Effector memory CD8-positive, alpha-beta T cell (primary cell): Measurements from ENCODE around the gene GRIK3.

Experiments
- ATAC-seq: fragments of 150-1000 bp; cut with Tn5 transposase; replicated peaks from 2 replicates; pipeline ENCODE4 v1.10.0; 2021; ENCODE audit warnings: mild to moderate bottlenecking, moderate library complexity
- DNase-seq, 3 experiments: peaks; one replicate each; pipeline ENCODE4 v3.0.0; 2021
- H3K27ac Mint-ChIP-seq, 2 donors: one replicate each; pipeline ENCODE4 v1.8.0; 2022; ENCODE audit warnings: mild to moderate bottlenecking in 2 of 2, mixed read lengths in 2 of 2, moderate library complexity in 2 of 2
- H3K27me3 Mint-ChIP-seq, 2 donors: one replicate each; pipeline ENCODE4 v1.8.0; 2022; ENCODE audit warnings: mixed read lengths in 2 of 2
- H3K36me3 Mint-ChIP-seq: one replicate; pipeline ENCODE4 v1.8.0; 2022; ENCODE audit warnings: mild to moderate bottlenecking, moderate library complexity, mixed read lengths; ENCODE audit not compliant: insufficient read depth
- H3K4me1 Mint-ChIP-seq, 2 donors: one replicate each; pipeline ENCODE4 v1.8.0; 2022; ENCODE audit warnings: low read depth in 2 of 2, mixed read lengths in 2 of 2
- H3K4me3 Mint-ChIP-seq, 2 donors: one replicate each; pipeline ENCODE4 v1.8.0; 2022; ENCODE audit warnings: mild to moderate bottlenecking in 2 of 2, mixed read lengths in 2 of 2, moderate library complexity in 2 of 2
- H3K9me3 Mint-ChIP-seq, 2 donors: one replicate each; pipeline ENCODE4 v1.8.0; 2022; ENCODE audit warnings: mixed read lengths in 2 of 2

GRIK3 gene

DNA sequence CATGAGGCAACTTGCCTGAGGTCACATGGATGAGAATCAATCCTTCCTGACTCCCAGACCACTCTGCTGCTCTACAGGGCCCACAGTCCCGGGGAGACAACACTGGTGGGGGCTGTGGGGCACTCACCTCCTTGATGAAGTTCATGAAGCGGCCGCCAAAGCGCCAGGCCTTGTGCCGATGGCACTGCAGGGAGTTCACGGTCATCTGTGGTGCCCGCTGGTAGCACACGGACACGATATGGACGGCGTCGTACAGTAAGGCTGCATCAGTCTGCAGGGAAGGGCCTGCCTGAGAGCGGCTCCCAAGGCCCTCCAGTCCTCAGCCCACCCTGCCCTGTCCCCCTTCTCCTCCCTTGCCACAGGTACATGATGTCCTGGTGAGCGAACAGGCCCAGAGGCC lies 175.3 kb downstream of the GRIK3 start:
- Mint-ChIP-seq H3K36me3 (no peaks in the 10 kb centered on the region), H3K9me3 (no peaks in the 10 kb centered on the region), H3K4me1 (peaks cover 0 to 2% of the 10 kb centered on the region in 2 donors), H3K27me3 (peaks cover 43 to 94% of the 10 kb centered on the region in 2 donors), H3K4me3 (no peak overlapping the region), H3K27ac (no peak overlapping the region)
- no peak for ATAC-seq
- DNase-seq = no peak

DNA sequence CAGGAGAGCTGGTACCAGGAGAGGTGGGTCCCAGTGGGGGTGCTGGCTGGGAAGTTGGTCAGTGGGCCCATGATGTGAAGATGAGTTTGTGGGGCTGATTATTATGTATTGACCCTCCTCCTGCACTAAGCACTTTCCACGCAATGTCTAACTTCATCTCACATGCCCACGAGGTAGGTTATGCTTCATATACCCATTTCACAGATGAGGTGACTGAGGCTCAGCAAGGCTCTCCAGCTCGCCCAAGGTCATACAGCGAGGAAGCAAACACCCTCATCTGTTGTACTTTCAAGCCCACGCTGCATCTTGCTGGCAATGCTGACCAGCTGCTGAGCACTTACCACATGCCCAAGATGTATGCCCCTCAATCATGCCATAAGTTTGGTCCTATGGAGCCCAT lies 175.8 kb downstream of the GRIK3 start:
- Mint-ChIP-seq H3K9me3 (no peaks in the 10 kb centered on the region), H3K27me3 (peaks cover 45 to 94% of the 10 kb centered on the region in 2 donors), H3K36me3 (no peaks in the 10 kb centered on the region), H3K27ac (no peak overlapping the region), H3K4me3 (no peak overlapping the region), H3K4me1 (peaks cover 0 to 2% of the 10 kb centered on the region in 2 donors)
- no peak for DNase-seq
- no peak for ATAC-seq

GRCh38 chr1:36857754-36858153 lies 176.6 kb downstream of the GRIK3 start:
- H3K27me3 Mint-ChIP-seq = peaks cover 43 to 90% of the 10 kb centered on the region in 2 donors
- H3K4me3 Mint-ChIP-seq = no peak overlapping the region
- H3K4me1 Mint-ChIP-seq = peaks cover 0 to 2% of the 10 kb centered on the region in 2 donors

GRCh38 chr1:36855699-36856494 lies 178.4 kb downstream of the GRIK3 start:
- no peak for DNase-seq
- Mint-ChIP-seq H3K27me3 (peaks cover 50 to 95% of the 10 kb centered on the region in 2 donors), H3K27ac (no peak overlapping the region), H3K4me1 (peaks cover 0 to 2% of the 10 kb centered on the region in 2 donors), H3K36me3 (no peaks in the 10 kb centered on the region), H3K4me3 (no peak overlapping the region), H3K9me3 (no peaks in the 10 kb centered on the region)
- ATAC-seq = no peak

More at GRCh38 chr1:36857754-36858153, 176.6 kb downstream of the GRIK3 start:
- Mint-ChIP-seq H3K9me3 (no peaks in the 10 kb centered on the region), H3K27ac (no peak overlapping the region), H3K36me3 (no peaks in the 10 kb centered on the region)
- ATAC-seq = no peak
- no peak for DNase-seq

DNA sequence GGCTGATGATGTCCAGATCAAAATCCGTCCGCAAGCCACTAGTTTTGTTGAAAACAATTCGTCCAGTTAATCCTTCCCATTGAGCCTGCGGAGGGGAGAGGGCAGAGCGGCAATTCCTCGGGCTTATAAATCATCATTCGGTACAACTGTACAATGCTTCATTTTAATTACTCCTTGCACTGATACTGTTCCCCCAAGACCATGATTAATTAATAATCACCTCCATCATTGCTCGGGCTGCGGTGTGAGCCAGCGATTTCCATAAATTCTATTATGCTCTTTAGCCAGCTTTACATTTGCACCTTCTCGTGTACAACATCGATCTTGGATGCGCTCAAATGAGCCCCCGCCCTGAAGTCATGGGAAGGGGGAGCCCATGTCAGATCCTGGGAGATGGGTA lies 180.7 kb downstream of the GRIK3 start:
- no peaks in the 10 kb centered on the region for H3K9me3 Mint-ChIP-seq
- H3K4me3 Mint-ChIP-seq = no peak overlapping the region
- H3K4me1 Mint-ChIP-seq = peaks cover 0 to 2% of the 10 kb centered on the region in 2 donors

GRCh38 chr1:36852586-36852985 lies 181.7 kb downstream of the GRIK3 start:
- H3K36me3 Mint-ChIP-seq = no peaks in the 10 kb centered on the region
- peaks cover 50 to 79% of the 10 kb centered on the region in 2 donors for H3K27me3 Mint-ChIP-seq
- no peak for ATAC-seq
- no peaks in the 10 kb centered on the region for H3K9me3 Mint-ChIP-seq
- peaks cover 0 to 2% of the 10 kb centered on the region in 2 donors for H3K4me1 Mint-ChIP-seq
- no peak overlapping the region for H3K4me3 Mint-ChIP-seq
- DNase-seq = no peak
- H3K27ac Mint-ChIP-seq = no peak overlapping the region

More for the DNA sequence above, 180.7 kb downstream of the GRIK3 start:
- DNase-seq (no peak), ATAC-seq (no peak)
- Mint-ChIP-seq H3K27ac (no peak overlapping the region), H3K27me3 (peaks cover 50 to 90% of the 10 kb centered on the region in 2 donors), H3K36me3 (no peaks in the 10 kb centered on the region)

DNA sequence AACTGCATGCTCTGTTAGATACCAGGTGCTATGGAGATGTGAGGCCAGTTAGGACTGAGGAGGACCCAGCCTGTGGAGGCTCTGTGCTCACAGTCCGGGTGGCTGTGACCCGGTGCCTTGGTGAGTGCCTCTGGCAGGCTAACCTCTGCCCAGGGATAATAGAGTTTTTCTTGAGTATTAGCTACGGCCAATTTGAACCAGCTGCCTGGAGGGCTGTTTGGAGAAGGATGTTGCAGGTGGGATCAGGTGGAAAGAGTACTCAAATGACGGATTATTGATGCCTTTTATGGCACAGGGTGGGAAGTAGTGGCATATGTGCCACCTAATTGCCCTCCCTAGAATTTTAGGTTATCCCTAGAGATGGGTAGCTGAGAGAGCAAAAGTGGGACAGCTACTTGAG lies 182.7 kb downstream of the GRIK3 start:
- no peak overlapping the region for H3K4me3 Mint-ChIP-seq
- no peaks in the 10 kb centered on the region for H3K36me3 Mint-ChIP-seq
- DNase-seq (no peak), ATAC-seq (no peak)
- H3K27ac Mint-ChIP-seq = no peak overlapping the region
- H3K9me3 Mint-ChIP-seq = no peaks in the 10 kb centered on the region
- H3K4me1 Mint-ChIP-seq = peaks cover 0 to 2% of the 10 kb centered on the region in 2 donors
- H3K27me3 Mint-ChIP-seq = peaks cover 49 to 76% of the 10 kb centered on the region in 2 donors

GRCh38 chr1:36851087-36851486 lies 183.2 kb downstream of the GRIK3 start:
- Mint-ChIP-seq H3K4me1 (peaks cover 0 to 2% of the 10 kb centered on the region in 2 donors), H3K4me3 (no peak overlapping the region), H3K9me3 (no peaks in the 10 kb centered on the region), H3K27me3 (peaks cover 44 to 71% of the 10 kb centered on the region in 2 donors), H3K27ac (no peak overlapping the region), H3K36me3 (no peaks in the 10 kb centered on the region)
- ATAC-seq = no peak
- no peak for DNase-seq

DNA sequence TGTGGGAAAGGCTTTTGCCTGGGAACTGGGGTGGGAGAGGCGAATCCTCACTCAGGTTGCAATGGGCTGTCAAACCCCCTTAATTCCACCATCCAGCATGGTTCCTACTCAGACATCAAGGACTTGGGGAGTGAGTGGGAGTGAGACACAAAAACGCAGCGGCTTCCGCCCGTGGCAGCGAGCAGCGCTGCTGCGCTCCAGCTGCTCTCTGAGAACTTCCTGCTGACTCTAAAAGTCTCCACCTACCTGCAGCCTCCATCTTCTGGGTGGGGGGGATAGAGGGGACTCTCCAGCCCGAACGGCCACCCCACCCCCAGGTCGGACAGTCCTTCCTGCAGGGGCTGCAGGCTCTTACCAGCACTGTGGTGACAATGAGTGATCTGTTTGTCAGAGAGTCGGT lies 184.4 kb downstream of the GRIK3 start:
- no peak for DNase-seq
- H3K9me3 Mint-ChIP-seq = no peaks in the 10 kb centered on the region
- no peaks in the 10 kb centered on the region for H3K36me3 Mint-ChIP-seq
- peaks cover 0 to 2% of the 10 kb centered on the region in 2 donors for H3K4me1 Mint-ChIP-seq
- H3K27me3 Mint-ChIP-seq = peaks cover 39 to 69% of the 10 kb centered on the region in 2 donors
- no peak for ATAC-seq
- no peak overlapping the region for H3K27ac Mint-ChIP-seq
- no peak overlapping the region for H3K4me3 Mint-ChIP-seq

- no peak for DNase-seq
- Mint-ChIP-seq H3K27ac (no peak overlapping the region), H3K9me3 (no peaks in the 10 kb centered on the region), H3K36me3 (no peaks in the 10 kb centered on the region), H3K27me3 (peaks cover 21 to 63% of the 10 kb centered on the region in 2 donors), H3K4me3 (no peak overlapping the region), H3K4me1 (peaks cover 0 to 2% of the 10 kb centered on the region in 2 donors)
- ATAC-seq = no peak
Measured at GRCh38 chr1:36847761-36848160, 186.6 kb downstream of the GRIK3 start.

DNA sequence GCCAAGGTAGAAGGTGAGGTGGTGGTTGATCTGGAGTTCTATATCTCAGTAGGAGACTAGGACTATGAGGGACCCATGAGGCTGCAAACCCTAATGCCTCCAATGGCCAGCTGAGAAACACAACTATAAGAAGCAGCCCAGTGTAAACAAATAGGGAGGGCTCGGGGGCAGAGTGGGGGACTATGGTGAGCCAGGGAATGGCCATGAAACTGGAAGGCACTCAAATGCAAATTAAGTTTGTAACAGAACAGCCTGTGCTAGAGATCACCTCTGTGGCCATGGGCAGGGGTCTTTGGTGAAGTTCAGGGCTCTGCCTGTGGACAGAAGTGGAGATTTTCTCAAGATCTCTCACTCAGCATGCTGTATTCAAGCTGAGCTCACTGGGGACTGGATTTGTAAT lies 187.1 kb downstream of the GRIK3 start:
- DNase-seq = no peak
- ATAC-seq = no peak
- Mint-ChIP-seq H3K27ac (no peak overlapping the region), H3K4me3 (no peak overlapping the region), H3K27me3 (peaks cover 19 to 63% of the 10 kb centered on the region in 2 donors), H3K9me3 (no peaks in the 10 kb centered on the region), H3K36me3 (no peaks in the 10 kb centered on the region), H3K4me1 (peaks cover 0 to 2% of the 10 kb centered on the region in 2 donors)

DNA sequence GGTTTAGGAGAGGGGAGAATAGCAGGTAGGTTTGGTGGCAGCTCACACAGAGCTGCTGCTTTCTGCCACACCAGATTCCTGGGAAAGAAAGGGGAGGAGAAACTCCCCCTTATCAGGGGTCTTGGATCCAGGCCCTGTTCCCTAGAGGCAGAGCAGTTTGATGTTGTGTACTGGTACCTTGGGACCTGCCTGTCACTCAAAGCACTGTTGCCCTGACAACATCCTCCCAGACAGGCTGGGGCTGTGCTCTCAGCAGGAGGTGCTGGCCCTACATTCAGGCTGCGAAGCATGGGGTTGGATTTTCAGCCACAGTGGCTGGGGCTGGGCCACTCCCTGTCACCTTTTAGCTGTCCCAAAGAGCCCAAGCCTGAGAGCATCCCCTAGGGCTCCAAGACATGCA lies 188.0 kb downstream of the GRIK3 start:
- no peaks in the 10 kb centered on the region for H3K9me3 Mint-ChIP-seq
- no peak overlapping the region for H3K4me3 Mint-ChIP-seq
- H3K36me3 Mint-ChIP-seq = no peaks in the 10 kb centered on the region
- H3K27ac Mint-ChIP-seq = no peak overlapping the region
- peaks cover 19 to 62% of the 10 kb centered on the region in 2 donors for H3K27me3 Mint-ChIP-seq
- DNase-seq (no peak), ATAC-seq (no peak)
- peaks cover 0 to 2% of the 10 kb centered on the region in 2 donors for H3K4me1 Mint-ChIP-seq

GRCh38 chr1:36845802-36846201 lies 188.5 kb downstream of the GRIK3 start:
- Mint-ChIP-seq H3K27ac (no peak overlapping the region), H3K4me1 (peaks cover 0 to 2% of the 10 kb centered on the region in 2 donors), H3K4me3 (no peak overlapping the region), H3K36me3 (no peaks in the 10 kb centered on the region), H3K9me3 (no peaks in the 10 kb centered on the region), H3K27me3 (peaks cover 18 to 62% of the 10 kb centered on the region in 2 donors)
- DNase-seq = no peak
- ATAC-seq = no peak

DNA sequence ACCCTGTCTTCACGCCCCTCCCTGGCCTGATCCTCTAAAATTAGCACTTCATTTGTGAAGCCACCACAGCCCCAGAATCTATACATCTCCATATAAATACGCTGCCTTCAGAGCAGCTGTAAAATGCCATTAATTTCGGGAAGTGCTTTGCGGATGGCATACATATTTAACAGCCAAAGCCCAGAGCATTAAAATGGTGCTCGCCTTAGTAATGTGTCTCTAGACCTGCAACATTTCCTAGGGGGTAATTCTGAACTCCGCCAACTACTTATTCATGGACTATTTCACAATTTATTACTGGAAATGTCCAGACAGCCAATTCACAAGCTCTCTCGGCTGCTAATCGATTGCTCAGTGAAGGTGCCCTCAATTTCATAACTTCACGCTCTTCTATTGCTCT lies 189.4 kb downstream of the GRIK3 start:
- ATAC-seq (no peak), DNase-seq (no peak)
- no peak overlapping the region for H3K4me3 Mint-ChIP-seq
- H3K27ac Mint-ChIP-seq = no peak overlapping the region
- H3K36me3 Mint-ChIP-seq = no peaks in the 10 kb centered on the region
- peaks cover 12 to 56% of the 10 kb centered on the region in 2 donors for H3K27me3 Mint-ChIP-seq
- H3K4me1 Mint-ChIP-seq = peaks cover 0 to 2% of the 10 kb centered on the region in 2 donors
- H3K9me3 Mint-ChIP-seq = no peaks in the 10 kb centered on the region
